ENCODE measurements around the gene MYCBPAP.

MYCBPAP gene, protein sequence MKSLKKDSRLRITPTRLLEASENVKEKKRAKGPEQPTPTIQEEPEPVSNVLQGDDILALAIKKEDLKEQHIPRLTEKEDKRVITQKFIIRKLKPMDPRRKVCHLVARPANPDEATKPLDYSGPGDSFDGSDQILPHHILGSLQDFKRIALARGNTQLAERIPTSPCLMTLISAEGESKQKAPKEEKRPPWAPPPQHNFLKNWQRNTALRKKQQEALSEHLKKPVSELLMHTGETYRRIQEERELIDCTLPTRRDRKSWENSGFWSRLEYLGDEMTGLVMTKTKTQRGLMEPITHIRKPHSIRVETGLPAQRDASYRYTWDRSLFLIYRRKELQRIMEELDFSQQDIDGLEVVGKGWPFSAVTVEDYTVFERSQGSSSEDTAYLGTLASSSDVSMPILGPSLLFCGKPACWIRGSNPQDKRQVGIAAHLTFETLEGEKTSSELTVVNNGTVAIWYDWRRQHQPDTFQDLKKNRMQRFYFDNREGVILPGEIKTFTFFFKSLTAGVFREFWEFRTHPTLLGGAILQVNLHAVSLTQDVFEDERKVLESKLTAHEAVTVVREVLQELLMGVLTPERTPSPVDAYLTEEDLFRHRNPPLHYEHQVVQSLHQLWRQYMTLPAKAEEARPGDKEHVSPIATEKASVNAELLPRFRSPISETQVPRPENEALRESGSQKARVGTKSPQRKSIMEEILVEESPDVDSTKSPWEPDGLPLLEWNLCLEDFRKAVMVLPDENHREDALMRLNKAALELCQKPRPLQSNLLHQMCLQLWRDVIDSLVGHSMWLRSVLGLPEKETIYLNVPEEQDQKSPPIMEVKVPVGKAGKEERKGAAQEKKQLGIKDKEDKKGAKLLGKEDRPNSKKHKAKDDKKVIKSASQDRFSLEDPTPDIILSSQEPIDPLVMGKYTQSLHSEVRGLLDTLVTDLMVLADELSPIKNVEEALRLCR

DNA sequence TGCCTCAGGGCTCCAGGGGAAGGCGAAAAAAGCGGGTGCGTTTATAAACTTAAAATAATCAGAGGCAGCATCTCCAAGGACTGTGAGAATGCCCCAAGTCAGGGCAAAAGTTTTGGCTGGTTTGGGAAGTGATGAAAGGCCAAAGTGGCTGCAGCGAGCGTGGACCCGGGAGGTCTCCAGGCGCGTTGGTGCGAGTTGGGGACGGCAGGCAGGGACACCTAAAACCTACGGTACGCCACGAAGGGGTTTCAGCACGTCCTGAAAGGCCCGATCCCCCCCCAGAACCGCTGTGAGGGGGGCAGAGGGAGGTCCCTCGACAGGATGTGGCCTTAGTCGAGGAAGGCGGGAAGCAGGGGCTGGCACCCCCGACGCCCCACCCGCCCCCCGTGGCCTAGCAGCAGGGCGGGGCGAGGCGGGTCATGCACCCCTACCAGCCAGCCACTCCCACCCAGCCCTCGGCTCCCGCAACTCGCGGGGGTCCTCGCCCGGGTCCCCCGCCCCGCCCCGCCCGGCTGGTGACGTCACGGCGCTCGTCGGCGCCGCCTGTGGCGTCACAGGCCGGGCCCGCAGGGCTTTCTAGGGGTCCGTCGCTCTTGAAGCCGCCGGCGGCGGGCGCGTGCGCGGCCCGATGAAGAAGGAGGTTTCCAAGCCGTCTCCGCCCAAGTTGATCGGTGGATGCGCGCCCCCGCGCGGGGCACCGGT is at the start of gene MYCBPAP:
MYCBPAP (plus strand) TSS at position 569 of the 702 bp plus-strand sequence. CDS start 236 bp downstream, outside the sequence.
- DNase-seq (ENCODE audit: low read depth in 2 of 3, low spot score in 1 of 3) = peak; percentile 27 to 75 (median 62)

DNA sequence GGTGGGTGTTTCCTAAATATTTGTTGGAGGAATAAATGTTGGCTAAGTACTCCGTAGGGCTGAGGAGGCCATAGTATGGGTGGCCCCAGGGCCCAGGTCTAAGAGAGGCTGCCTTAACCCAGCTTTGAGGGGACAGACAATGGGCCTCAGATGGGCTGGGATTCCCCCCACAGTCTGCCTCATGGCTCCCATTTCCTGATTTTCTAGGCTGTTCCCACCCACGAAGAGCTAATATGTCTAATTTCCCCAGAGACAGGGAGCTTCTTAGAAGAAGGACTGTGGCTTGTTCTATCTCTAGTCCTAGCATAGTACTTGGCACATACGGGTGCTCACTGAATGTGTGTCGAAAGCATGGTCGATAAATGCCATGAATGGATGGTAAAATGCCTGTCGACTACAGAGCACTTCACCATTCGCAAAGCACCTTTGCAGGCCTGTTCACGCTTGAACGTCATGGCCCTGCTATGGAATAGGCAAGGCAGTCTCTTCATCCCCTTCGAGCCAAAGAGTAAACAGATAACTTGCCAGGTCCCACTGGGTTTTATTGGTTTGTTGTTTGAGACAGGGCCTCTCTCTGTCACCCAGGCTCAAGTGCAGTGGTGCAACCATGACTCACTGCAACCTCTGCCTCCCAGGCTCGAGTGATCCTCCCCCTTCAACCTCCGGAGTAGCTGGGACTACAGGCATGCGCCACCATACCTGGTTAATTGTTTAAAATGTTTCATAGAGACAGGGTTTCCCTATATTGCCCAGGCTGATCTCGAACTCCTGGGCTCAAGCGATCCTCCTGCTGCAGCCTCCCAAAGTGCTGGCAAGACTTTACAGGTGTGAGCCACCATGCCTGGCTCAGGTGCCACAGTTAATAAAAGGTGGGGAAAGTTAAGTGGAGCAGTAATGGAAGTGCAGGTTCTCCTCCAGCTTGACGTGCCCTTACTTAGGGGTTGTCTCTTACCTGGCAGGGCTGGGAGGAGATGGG is 49.2 kb upstream of the MYCBPAP start:
- DNase-seq (ENCODE audit: low read depth in 2 of 3, low spot score in 1 of 3) = no peak

DNA sequence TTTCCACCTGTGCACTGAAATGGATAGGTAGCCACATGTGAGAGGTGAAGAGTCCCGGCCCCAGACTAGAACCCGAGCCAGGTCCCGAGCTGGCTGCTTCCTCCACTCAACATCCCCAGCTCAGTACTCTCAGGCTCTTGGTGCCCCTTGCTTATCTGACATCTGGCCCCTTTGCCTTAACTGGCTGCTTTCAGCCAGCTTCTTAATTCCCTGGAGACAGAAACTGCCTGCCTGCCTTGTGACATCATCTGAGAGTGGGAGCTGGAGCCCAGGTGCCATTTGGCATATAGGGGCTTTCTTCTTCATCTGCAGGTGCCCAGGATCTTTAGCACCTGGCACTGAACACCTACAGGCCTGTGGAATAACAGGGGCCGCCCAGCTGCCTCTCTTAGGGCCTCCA is 48.5 kb upstream of the MYCBPAP start:
- no peak for DNase-seq (ENCODE audit: low read depth in 2 of 3, low spot score in 1 of 3)

DNA sequence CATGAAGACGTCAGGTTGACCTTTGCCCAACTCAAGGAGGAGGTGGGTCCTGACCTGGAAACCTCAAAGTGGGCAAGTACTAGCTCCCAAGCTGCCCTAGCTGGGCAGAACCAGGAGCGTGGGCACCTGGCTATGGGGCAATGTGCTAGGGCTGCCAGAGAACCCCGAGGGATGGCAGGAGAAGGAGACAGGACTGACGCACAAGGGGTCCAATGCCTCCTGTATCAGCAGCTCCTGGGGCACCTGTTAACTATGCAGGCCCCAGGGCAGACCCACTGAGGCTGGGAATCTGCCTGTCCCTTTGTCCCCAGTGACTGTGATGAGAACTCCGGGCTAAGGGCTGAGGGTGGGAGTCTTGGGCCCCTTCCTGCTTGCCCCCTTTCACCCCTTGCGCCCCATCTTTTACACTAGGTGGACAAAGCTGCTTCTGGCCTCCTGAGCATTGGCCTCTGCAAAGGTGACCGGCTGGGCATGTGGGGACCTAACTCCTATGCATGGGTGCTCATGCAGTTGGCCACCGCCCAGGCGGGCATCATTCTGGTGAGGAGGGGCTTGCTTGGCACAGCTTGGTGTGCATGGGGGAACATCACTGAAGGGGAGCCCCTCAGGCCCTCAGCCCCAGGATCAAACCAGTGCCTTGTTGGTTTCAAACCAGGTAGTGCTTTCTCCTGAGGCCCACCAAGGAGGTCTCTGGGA is 47.3 kb upstream of the MYCBPAP start:
- DNase-seq (ENCODE audit: low read depth in 2 of 3, low spot score in 1 of 3) = no peak

DNA sequence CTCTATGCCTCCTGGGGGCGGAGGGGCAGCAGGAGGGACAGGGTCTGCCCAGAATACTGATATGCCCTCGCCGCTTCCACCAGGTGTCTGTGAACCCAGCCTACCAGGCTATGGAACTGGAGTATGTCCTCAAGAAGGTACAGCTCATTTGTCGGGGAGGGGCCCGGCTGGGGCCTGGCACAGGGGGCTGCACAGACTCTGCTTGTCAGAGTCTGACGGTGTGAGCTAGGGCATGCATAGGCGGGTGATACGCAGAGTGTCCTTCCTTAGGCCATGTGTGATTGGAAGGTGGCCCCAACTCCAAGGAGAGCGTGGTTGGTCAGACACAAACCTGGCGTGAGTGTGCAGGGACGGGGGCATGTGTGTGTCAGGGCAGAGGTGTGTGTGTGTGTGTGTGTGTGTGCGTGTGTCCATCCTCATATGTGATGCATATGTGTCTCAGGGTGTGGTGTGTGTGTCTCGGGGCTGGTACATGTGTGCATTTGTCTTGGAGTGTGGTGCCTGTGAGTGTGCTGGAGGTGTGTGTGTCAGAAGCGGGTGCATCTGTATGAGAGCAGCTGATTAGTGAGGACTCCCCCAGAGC is 46.6 kb upstream of the MYCBPAP start:
- no peak for DNase-seq (ENCODE audit: low read depth in 2 of 3, low spot score in 1 of 3)

DNA sequence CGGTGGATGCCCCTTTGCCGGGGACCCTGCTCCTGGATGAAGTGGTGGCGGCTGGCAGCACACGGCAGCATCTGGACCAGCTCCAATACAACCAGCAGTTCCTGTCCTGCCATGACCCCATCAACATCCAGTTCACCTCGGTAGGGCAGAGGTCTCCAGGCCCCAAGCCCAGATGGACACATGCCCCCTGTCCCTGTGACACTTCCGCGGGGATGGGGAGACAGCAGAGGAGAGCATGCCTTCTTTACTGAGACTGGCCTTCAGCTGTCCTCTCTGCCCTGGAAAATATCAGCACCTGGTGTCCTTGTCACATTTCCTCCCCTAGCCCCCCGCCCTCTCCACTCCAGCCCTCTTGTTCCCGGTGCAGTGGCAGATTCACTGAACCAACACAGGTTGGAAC is 45.8 kb upstream of the MYCBPAP start:
- DNase-seq (ENCODE audit: low read depth in 2 of 3, low spot score in 1 of 3) = no peak

DNA sequence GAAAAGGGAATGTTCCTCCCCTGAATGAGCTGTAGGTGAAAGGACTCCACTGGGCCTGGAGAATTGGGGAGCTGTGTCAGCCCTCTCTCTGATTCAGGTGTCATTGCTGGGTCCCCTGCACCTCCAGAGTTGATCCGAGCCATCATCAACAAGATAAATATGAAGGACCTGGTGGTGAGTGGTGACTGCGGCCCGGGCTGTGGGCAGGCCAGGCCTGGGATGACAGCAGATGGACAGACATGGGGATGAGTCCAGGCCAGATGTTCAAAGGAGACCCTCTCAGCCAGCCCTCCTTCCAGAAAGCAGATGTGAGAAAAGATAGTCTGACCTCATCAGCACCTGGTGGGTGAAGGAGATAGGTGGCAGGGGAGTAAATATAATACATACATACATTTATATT is 44.1 kb upstream of the MYCBPAP start:
- no peak for DNase-seq (ENCODE audit: low read depth in 2 of 3, low spot score in 1 of 3)

DNA sequence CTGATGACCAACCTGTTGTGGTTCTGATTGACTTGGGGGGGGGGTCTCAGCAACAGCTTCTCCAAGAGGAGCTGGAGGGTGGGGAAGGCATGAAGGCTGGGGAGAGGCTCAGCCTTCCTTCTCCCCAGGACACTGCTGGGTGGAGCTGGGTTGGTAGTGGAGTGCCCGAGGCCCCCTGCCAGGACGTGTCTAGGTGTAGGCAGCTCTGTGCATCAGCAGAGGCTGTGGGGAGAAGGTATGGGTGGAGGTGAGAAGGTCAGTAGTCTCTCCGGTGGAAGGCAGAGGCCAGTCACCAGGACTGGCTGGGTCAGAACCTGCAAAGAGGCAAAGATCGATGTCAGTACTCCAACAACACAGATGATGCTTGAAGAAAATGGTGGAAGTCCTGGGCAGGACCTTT is 43.5 kb upstream of the MYCBPAP start:
- no peak for DNase-seq (ENCODE audit: low read depth in 2 of 3, low spot score in 1 of 3)

DNA sequence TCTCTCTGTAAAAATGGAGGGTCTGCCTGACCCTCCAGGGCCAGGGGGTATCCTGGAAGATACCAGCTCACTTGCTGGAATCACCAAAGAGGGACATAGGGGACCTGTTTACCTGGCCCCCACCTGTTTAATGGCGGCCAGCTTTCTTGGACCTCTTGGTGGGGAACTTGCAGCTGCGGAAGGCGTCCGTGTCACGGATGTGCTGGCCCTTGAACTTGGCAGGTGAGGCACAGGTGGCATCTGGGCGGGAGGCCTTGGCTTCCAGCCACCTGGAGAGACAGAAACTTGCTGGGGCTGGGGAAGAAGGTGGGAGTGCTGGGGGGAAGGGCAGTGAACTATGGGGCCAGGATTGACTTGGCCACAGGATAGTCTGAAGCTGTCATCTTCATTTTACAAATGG is 43.1 kb upstream of the MYCBPAP start:
- no peak for DNase-seq (ENCODE audit: low read depth in 2 of 3, low spot score in 1 of 3)

DNA sequence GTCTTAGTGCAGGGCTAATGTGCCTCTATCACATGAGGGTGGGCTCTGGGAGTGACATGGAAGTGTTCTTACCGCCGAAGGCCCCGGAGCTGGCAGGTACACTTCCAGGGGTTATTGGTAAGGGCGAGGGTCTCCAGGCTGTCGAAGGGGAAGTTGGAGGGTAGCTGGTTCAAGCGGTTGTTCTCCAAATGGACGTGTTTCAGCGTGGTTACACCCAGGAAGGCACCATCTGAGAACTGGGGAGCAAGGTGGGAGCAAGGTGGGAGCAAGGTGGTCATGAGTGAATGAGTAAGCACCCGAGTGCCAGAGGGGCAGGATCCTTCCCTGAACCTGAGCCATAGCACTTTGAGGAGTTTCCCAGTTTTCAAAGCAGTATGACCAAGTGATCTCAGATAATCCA is 42.6 kb upstream of the MYCBPAP start:
- no peak for DNase-seq (ENCODE audit: low read depth in 2 of 3, low spot score in 1 of 3)

DNA sequence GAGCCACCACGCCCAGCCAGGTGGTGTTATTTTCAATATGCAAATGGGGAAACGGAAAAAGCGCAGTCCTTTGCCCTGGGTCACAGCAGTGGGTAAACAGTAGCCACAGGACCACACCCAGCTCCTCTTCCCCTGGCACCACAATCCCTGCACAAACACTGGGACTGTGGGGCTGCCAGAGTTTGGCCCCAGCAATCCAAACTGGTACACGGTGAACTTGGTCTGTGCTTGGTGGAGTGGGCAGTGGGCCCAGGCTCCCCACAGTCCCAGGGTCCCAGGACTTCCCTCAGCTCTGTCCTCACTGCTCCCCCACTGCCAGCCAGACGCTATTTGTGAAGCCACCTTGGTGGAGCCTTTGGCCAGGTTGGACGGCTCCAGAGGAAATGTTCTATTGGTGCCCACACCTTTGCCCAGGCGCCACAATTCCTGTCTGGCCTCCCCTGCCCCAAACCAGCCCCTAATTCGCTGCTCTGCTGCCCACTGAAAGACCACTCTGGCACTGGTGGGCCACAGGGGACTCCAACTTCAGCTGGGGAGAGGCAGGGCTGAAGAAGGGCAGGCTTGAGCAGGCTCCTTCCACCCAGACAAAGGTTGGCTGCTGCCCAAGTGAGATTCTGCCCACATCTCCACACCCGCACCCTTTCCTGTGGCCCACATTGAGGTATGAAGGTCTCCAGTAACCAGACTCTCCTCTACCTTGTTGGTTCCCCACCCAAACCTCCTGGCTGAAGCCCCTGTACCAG is 41.7 kb upstream of the MYCBPAP start:
- no peak for DNase-seq (ENCODE audit: low read depth in 2 of 3, low spot score in 1 of 3)

DNA sequence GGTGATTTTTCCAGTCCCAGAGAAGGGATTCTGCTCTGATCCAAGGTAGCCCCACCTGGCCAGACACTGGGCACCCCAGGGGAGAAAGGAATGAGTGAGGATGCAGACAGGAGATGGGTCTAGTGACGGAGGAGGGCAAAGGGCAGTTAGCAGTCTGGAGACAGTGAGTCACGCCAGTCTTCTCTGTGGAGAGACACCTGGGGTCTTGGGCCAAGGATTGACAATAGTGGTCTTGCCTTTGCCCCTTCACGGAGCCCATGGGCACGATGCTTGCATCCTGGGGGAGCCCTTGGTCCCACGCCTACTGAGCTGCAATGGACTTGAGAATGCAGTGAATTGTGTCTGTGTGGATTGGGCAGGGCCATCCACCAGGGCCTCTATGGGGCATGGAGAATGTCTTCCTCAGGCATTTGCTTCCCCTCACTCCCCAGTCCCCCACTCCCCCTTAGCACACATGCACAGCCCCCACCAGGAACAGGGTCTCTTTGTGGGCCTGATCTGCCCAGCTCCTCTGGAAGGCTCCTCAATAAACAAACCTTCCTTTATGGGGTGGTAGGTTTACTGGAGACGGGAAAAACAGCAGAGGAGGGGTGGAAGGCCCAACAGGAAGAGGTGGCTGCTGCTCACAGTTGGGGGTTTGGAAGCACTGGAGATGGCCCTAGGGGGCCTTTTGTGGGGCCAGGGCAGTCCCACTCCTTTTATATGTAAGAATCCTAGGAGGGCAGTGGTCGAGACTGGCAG is 41.0 kb upstream of the MYCBPAP start:
- DNase-seq (ENCODE audit: low read depth in 2 of 3, low spot score in 1 of 3) = no peak

DNA sequence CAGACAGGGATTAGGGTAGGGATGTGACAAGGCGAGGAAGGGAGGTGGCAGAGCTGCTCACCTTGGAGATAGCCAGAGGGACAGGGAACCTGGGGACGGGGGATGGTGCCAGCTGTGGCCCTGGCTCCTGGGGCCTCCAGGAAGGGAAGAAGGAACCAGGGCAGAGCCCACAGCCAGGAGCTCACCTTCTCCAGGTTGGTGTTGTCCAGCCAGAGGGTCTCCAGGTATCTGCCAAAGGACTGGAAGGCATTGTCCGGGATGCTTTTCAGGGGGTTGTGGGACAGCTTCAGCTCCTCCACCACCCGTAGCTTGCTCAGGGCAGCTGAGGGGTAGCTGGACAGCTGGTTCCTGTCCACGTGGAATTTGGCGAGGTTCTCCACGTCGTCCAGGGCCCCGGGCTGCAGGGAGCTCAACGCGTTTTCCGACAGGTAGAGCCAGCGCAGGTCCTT is 40.4 kb upstream of the MYCBPAP start:
- no peak for DNase-seq (ENCODE audit: low read depth in 2 of 3, low spot score in 1 of 3)

DNA sequence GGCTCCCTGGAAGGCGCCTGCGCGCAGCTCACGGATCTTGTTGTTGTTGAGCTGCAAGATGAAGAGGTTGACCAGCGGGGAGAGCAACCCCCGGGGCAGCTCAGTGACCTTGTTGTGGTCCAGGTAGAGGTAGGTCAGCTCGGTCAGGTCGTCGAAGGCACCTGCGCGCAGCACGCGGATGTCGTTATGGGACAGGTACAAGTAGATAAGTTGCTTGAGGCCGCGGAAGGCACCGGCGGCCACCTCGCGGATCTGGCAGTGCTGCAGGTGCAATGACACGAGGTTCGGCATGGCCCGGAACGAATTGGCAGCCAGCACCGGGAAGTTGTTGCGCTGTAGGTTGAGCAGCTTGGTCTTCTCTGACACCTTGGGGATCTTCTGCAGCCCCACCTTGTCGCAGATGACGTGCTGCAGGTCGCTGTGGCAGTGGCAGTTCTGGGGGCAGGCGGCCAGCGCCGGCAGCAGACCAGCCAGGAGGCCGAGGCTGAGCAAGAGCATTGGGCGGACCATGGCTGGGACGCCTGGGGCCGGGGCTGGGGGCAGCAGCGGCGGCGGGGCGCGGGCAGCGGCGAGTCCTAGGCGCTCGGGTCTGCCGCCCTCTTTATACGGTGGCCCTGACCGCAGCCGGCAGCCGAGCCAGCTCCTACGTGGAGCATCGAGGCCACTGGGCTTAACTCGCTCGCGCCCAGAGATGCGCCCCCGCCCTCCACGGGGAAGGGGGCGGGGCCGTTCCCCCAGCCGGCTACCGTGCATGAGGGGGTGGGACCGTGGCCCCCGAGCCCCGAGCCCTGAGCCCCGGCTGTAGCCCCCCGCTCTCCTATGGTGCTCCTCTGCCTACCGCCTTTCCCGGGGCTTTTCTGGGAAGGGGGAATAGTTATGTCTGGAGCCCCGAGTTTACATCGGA is 39.7 kb upstream of the MYCBPAP start, which contains the start of gene CHAD:
CHAD (minus strand) TSS at position 577 of the 904 bp plus-strand sequence; CDS start at position 510, 67 bp downstream.
- no peak for DNase-seq (ENCODE audit: low read depth in 2 of 3, low spot score in 1 of 3)

DNA sequence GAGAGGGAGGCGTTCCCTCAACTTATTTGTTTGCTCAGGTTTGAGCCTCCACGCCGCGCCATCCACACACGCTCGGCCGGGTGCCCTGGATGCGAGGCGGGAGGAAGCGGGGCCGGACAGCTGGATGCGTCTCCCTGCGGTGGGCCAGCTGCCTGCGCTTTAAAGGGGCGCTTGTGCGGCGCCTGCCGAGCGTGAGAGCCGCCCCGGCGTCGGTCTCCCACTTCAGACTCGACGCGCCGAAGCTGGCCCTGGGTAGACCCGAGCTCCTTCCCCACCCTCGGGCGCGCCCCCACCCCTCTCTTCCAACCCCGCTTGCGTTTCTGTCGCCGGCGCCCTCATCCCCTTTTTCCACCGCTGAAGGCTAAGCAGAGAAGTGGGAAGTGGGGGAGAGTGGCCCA is 39.0 kb upstream of the MYCBPAP start:
- DNase-seq (ENCODE audit: low read depth in 2 of 3, low spot score in 1 of 3) = no peak

DNA sequence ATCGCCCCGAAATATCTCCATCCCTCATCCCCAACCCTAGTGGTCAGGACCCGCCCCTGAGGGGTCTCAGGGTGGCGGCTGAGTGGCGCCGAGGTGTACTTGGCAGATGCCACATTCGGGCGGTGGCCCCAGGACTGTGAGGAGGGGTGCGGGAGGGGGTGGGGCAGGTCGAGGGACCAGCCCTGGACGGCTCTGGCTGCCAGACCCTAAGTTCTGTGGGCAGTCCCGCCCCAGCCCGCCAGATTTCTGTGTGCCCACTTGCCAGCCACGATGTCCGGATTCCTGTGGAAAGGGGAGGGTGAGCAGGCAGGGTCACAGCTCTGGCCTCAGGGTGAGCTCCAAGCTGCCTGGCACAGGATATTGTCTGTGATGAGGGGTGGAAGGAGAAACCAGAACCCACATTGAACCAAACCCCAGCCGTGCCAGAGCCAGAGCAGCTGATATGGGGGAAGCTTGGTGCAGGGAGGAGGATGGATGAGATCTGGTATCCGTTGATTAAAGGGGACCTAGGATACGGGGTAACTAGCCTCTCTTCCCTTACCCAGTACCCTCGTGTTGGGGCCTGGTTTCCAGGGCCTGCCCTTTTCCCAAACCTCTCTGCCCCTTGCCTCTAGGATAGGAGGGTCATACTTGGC is 38.5 kb upstream of the MYCBPAP start:
- DNase-seq (ENCODE audit: low read depth in 2 of 3, low spot score in 1 of 3) = no peak
